MM.1S (cell line): ENCODE measurements around the gene TXN.

Source experiments
- DNase-seq: peaks from one replicate; pipeline ENCODE4 v3.0.0-alpha.2; 2015
- H2AFZ ChIP-seq: fragments of 300-600 bp; sonication (generic); 2 replicates; pipeline ENCODE4 v1.6.0; 2016; ENCODE audit warnings: antibody characterized with exemption, low read length
- H3F3A ChIP-seq: fragments of 300-600 bp; sonication (generic); 2 replicates; pipeline ENCODE4 v1.6.1; 2016; ENCODE audit warnings: mild to moderate bottlenecking, antibody characterized with exemption, low read length, moderate library complexity, mixed read lengths; ENCODE audit not compliant: insufficient read depth
- H3K27ac ChIP-seq: fragments of 300-600 bp; sonication (generic); 2 replicates; pipeline ENCODE4 v1.5.1; 2016; ENCODE audit warnings: mild to moderate bottlenecking, low read length
- H3K27me3 ChIP-seq: fragments of 300-600 bp; sonication (generic); replicated peaks from 2 replicates; pipeline ENCODE4 v1.6.0; 2016; ENCODE audit warnings: low read length; ENCODE audit not compliant: insufficient read depth
- H3K36me3 ChIP-seq: fragments of 300-600 bp; sonication (generic); replicated peaks from 2 replicates; pipeline ENCODE4 v1.6.1; 2016; ENCODE audit warnings: mild to moderate bottlenecking, low read length, mixed read lengths; ENCODE audit not compliant: insufficient read depth
- H3K4me1 ChIP-seq: fragments of 300-600 bp; sonication (generic); 2 replicates; pipeline ENCODE4 v1.6.1; 2016; ENCODE audit warnings: low read length, mixed read lengths
- H3K4me2 ChIP-seq: fragments of 300-600 bp; sonication (generic); 2 replicates; pipeline ENCODE4 v1.6.0; 2016; ENCODE audit warnings: low read depth, low read length
- H3K4me3 ChIP-seq: fragments of 300-600 bp; sonication (generic); 2 replicates; pipeline ENCODE4 v1.5.1; 2016; ENCODE audit warnings: low read length, mixed read lengths
- H3K79me2 ChIP-seq: fragments of 300-600 bp; sonication (generic); 2 replicates; pipeline ENCODE4 v1.6.1; 2016; ENCODE audit warnings: mixed run types, low read length, mixed read lengths
- H3K9ac ChIP-seq: fragments of 300-600 bp; sonication (generic); 2 replicates; pipeline ENCODE4 v1.6.1; 2016; ENCODE audit warnings: low read length, mixed read lengths
- H3K9me2 ChIP-seq: fragments of 300-600 bp; sonication (generic); replicated peaks from 2 replicates; pipeline ENCODE4 v1.6.1; 2016; ENCODE audit warnings: mild to moderate bottlenecking, low read length, mixed read lengths; ENCODE audit not compliant: insufficient read depth
- H3K9me3 ChIP-seq: fragments of 300-600 bp; sonication (generic); replicated peaks from 2 replicates; pipeline ENCODE4 v1.6.1; 2016; ENCODE audit warnings: mild to moderate bottlenecking, low read length, mixed read lengths; ENCODE audit not compliant: insufficient read depth
- H4K20me1 ChIP-seq: fragments of 300-600 bp; sonication (generic); 2 replicates; pipeline ENCODE4 v1.6.1; 2016; ENCODE audit warnings: mild to moderate bottlenecking, low read length, moderate library complexity, mixed read lengths; ENCODE audit not compliant: insufficient read depth
- CTCF ChIP-seq: fragments of 300-600 bp; sonication (generic); IDR thresholded peaks from 2 replicates; pipeline ENCODE4 v1.5.1; 2016; ENCODE audit warnings: antibody characterized with exemption, low read length, mixed read lengths
- EZH2 ChIP-seq: fragments of 300-600 bp; sonication (generic); optimal IDR thresholded peaks from 2 replicates; pipeline ENCODE3; 2017; ENCODE audit warnings: low read depth, mild to moderate bottlenecking, antibody characterized with exemption, low read length, mixed read lengths
- EZH2phosphoT487 ChIP-seq: fragments of 300-600 bp; sonication (generic); IDR thresholded peaks from 2 replicates; pipeline ENCODE4 v1.6.1; 2018; ENCODE audit warnings: antibody characterized with exemption, low read length

The TXN gene

GRCh38 chr9:110259566-110259965 is 3.3 kb upstream of the TXN start:
- H3K4me3 ChIP-seq = no peak overlapping the region
- no peaks in the 10 kb centered on the region for H3K9me3 ChIP-seq
- H3K4me2 ChIP-seq = no peak overlapping the region

GRCh38 chr9:110258690-110259091 is 2.4 kb upstream of the TXN start:
- TF ChIP-seq EZH2phosphoT487 = no peak
- TF ChIP-seq EZH2 = no peak
- TF ChIP-seq CTCF = no peak
- DNase-seq = no peak
- no peak overlapping the region for H3K9ac ChIP-seq

More at GRCh38 chr9:110259566-110259965, 3.3 kb upstream of the TXN start:
- H3K9me2 ChIP-seq = no peaks in the 10 kb centered on the region
- peaks cover 7% of the 10 kb centered on the region; the same call in 1 of the 2 replicates for H4K20me1 ChIP-seq
- no peak overlapping the region for H3K27ac ChIP-seq
- peaks cover 14% of the 10 kb centered on the region for H3K4me1 ChIP-seq
- DNase-seq = no peak
- no peaks in the 10 kb centered on the region for H3K27me3 ChIP-seq
- H3K36me3 ChIP-seq = no peaks in the 10 kb centered on the region
- peaks cover 22% of the 10 kb centered on the region for H3F3A ChIP-seq
- peaks cover 25% of the 10 kb centered on the region for H3K79me2 ChIP-seq
- no peak overlapping the region for H3K9ac ChIP-seq
- no peak overlapping the region for H2AFZ ChIP-seq
- no peak for TF ChIP-seq EZH2phosphoT487

GRCh38 chr9:110257956-110258355 is 1.6 kb upstream of the TXN start:
- DNase-seq = no peak
- Histone ChIP-seq H3K4me1 (peaks cover 21% of the 10 kb centered on the region), H3K36me3 (no peaks in the 10 kb centered on the region), H3K79me2 (peaks cover 41% of the 10 kb centered on the region), H3K4me2 (peak overlapping the region; percentile 92), H3K27me3 (no peaks in the 10 kb centered on the region), H3K9me2 (no peaks in the 10 kb centered on the region), H4K20me1 (peaks cover 22% of the 10 kb centered on the region), H3F3A (peaks cover 25% of the 10 kb centered on the region), H3K27ac (peak overlapping the region; percentile 89; the same call in 1 of the 2 replicates), H3K9me3 (no peaks in the 10 kb centered on the region), H3K4me3 (peak overlapping the region; percentile 94), H3K9ac (peak overlapping the region; percentile 77; the same call in 1 of the 2 replicates), H2AFZ (peak overlapping the region; percentile 76)
- no peak for TF ChIP-seq CTCF
- TF ChIP-seq EZH2 = no peak
- no peak for TF ChIP-seq EZH2phosphoT487

More at GRCh38 chr9:110258690-110259091, 2.4 kb upstream of the TXN start:
- Histone ChIP-seq H4K20me1 (peaks cover 15% of the 10 kb centered on the region), H3K79me2 (peaks cover 34% of the 10 kb centered on the region), H3K36me3 (no peaks in the 10 kb centered on the region), H3K9me3 (no peaks in the 10 kb centered on the region), H3K4me1 (peaks cover 21% of the 10 kb centered on the region), H3K9me2 (no peaks in the 10 kb centered on the region), H2AFZ (no peak overlapping the region), H3F3A (peaks cover 25% of the 10 kb centered on the region), H3K27me3 (no peaks in the 10 kb centered on the region), H3K4me3 (no peak overlapping the region), H3K27ac (no peak overlapping the region), H3K4me2 (no peak overlapping the region)

- H3K4me1 ChIP-seq = peaks cover 21% of the 10 kb centered on the region
- peaks cover 48% of the 10 kb centered on the region for H3K79me2 ChIP-seq
Measured at GRCh38 chr9:110257097-110257841, 962 bp upstream of the TXN start.

More at GRCh38 chr9:110257097-110257841, 962 bp upstream of the TXN start:
- Histone ChIP-seq H3K27me3 (no peaks in the 10 kb centered on the region), H3F3A (peaks cover 25% of the 10 kb centered on the region), H4K20me1 (peaks cover 28% of the 10 kb centered on the region), H3K9ac (peak overlapping the region; percentile 77), H3K27ac (peak overlapping the region; percentile 89), H3K9me2 (no peaks in the 10 kb centered on the region), H3K36me3 (no peaks in the 10 kb centered on the region), H3K4me2 (peak overlapping the region; percentile 92), H3K9me3 (no peaks in the 10 kb centered on the region), H2AFZ (peak overlapping the region; percentile 76), H3K4me3 (peak overlapping the region; percentile 94)
- TF ChIP-seq EZH2phosphoT487 (no peak), CTCF (no peak), EZH2 (no peak)
- DNase-seq = peak; percentile 44
